GM03348 (cell line): ENCODE results near the gene GMCL2.
A peak's percentile ranks its signal among the peaks of the same experiment; 100 is the strongest.
"Not testable (repeated sequence)": the region's sequence is repeated elsewhere in the genome, so short reads cannot be mapped to it uniquely, and the experiment has no call there.

Source experiments
- DNase-seq: peaks from one replicate; pipeline ENCODE4 v3.0.0; 2012; ENCODE audit warnings: low spot score

Gene GMCL2

GRCh38 chr5:178206166-178207101 is 19.3 kb upstream of the GMCL2 start:
- no peak for DNase-seq

GRCh38 chr5:178205749-178206047 is 18.5 kb upstream of the GMCL2 start:
- DNase-seq, result no peak

- peak; percentile 97 for DNase-seq
Measured at GRCh38 chr5:178204935-178205748, 18.0 kb upstream of the GMCL2 start.

DNA sequence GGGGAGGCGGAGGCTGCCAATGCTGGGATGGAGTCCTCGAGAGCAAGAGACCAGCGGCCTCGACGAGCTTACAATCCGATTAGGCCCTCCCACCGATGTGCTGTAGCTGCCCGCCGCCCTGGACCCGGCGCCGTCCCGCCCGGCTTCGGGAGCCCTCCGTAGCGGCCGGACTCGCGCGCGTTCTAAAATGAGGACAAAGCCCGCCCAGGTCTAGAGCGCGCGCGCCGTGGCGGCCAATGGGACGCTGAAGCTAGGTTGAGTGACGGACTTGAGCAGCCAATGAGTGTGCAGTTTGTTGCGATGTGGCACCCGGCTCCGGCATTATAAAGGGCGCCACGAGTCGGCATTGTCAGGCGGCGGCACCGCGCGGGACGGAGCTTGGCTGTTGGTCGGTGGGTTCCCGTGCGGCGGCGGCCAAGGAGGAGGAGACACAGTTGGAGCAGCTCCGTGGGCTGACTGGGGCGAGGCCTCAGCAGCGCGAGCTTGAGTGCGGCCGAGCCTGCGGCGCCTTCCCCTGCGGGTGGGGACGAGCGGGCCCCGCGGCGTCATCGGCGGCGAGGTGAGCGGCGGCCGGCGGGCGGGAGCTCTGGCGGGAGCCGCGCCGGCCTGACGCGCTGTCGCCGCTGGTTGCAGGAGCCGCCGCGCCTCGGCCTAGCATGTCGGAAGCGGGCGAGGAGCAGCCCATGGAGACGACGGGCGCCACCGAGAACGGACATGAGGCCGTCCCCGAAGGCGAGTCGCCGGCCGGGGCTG is 17.2 kb upstream of the GMCL2 start, which contains the start of gene HNRNPAB:
Gene HNRNPAB, plus strand, starts transcription at position 352 of the 753 bp plus-strand sequence. Its CDS starts 305 bp downstream, at position 657.
- peak; percentile 100 for DNase-seq

DNA sequence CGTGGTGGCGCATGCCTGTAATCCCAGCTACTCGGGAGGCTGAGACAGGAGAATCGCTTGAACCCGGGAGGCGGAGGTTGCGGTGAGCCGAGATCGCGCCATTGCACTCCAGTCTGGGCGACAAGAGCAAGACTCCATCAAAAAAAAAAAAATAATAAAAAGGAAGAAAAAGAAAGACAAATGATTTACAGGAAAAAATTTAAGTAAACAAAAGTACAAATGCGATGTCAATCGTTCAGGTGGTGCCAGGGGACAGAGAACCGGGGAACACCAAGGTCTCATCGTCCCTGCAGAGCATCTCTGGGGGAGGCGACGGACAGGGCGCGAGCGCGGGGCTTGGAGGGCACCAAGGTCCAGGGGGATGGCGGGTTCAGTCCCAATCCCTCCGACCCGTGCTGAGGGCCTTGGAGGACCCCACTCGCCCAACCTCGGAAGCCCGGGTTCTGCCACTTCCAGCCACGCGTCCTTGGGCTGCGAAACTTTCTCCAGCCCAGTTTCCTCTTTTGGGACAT is 16.6 kb upstream of the GMCL2 start:
- DNase-seq, result no peak

GRCh38 chr5:178202541-178202940 is 15.4 kb upstream of the GMCL2 start:
- DNase-seq, result no peak

- DNase-seq, result no peak
Measured at GRCh38 chr5:178201927-178202235, 14.7 kb upstream of the GMCL2 start.

- DNase-seq, result no peak
Measured at GRCh38 chr5:178201221-178201926, 14.2 kb upstream of the GMCL2 start.

GRCh38 chr5:178199581-178200434 is 12.6 kb upstream of the GMCL2 start:
- no peak for DNase-seq

DNA sequence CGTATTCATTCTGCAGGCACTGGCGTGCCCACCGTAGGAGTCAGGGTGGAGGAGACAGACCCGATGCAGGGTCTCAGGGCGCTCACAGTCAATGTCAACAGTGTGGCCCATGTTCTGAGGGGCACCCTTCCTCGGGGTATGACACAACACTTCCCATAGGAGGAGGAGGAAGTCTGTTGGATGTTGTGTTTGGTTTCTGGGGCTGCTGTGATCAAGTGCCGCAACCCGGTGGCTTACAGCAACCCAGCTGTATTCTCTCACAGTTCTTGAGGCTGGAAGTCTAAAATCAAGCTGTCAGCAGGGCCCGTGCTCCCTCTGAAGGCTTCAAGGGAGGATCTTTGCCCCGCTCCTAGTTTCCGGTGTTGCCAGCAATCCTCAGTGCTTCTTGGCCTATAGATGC is 11.5 kb upstream of the GMCL2 start:
- DNase-seq, result no peak

GRCh38 chr5:178198151-178198550 is 11.0 kb upstream of the GMCL2 start:
- DNase-seq, result not testable (repeated sequence)

GRCh38 chr5:178196986-178197385 is 9.8 kb upstream of the GMCL2 start:
- no peak for DNase-seq

DNA sequence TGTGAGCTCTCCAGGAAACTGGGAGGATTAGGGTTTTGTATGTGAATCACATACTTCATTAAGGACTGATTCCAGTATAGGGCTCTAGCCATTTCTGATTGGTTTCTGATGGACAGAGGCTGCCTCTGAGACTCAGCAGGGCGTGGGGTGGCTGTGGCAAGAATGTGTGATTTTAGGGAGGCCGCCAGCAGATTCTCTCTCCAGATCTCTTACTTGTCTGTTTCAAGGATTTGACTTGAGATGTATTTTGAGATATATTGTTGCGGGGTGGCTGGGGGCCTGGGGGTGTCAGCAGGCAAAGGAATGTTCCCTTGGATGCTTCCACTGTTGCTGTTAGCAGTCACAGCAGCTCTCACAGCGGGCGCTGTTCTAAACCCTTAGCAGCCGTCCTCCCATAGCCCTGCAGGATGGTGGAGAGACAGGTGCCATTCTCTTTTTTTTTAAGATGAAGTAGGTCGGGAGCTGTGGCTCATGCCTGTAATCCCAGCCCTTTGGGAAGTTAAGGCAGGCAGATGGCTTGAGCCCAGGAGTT is 9.2 kb upstream of the GMCL2 start:
- no peak for DNase-seq

DNA sequence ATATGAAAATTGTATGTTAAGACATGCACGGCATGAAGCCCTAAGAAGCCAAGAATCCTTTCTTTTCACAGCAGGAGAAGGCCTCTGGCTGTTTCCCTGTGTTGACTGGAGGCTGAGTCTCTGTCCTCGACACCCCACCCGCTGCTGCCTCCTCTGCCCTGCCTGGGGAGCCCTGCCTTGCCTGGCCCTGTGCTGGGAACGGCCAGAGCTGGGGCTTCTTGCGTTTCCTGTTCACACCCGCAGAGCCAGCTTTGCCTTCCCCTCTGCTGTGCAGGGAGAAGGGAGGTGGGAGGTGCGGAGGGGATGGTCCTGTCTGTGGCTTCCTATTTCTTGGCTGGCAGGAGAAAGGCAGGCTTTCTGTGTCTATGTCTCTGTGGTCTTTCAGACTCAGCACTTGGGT is 6.9 kb upstream of the GMCL2 start:
- DNase-seq, result no peak

DNA sequence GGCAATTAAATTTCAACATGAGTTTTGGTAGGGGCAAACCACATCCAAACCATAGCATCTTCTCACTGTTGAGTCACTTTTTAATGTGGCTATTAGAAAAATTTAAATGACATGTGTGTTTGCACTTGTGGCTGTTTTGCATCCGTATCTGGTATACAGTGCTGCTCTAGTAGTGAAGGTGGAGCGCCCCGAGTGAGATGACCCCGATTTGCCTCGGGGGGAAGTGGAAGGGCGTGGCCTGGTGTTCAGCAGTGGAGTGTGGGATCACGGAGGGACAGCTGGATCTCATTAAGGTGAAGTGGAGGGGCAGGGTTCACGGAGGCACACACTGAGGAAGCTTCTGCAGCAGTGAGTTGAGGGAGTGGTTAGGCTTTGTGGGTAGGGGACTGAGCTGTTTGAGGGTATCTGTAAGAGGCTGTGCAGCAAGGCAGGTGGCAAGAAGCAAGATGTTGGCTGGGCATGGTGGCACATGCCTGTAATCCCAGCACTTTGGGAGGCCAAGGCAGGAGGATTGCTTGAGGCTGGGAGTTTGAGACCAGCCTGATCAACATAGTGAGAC is 6.2 kb upstream of the GMCL2 start:
- DNase-seq, result no peak

GRCh38 chr5:178192787-178193186 is 5.6 kb upstream of the GMCL2 start:
- DNase-seq, result no peak

- DNase-seq, result no peak
Measured at GRCh38 chr5:178192244-178192643, 5.1 kb upstream of the GMCL2 start.

- no peak for DNase-seq
Measured at GRCh38 chr5:178191661-178192060, 4.5 kb upstream of the GMCL2 start.

- no peak for DNase-seq
Measured at GRCh38 chr5:178189433-178189832, 2.3 kb upstream of the GMCL2 start.

DNA sequence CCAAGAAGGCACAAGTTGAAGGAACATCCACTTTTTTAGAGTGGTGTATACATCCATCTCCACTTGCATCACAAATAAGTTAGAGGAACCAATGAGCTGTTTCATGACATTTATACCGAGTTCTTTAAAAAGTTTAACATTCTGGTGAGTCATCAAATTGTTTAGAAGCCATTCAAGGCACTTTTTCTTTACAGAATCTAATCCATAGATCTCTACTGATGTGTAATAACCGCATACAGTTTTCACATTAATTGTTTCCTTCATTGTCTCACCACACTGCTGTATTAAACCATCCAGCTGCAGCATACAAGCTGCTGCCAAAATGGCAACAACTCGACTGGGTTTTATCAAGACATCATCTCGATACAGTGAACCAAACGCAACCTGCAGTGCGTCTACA is 744 bp downstream of the GMCL2 start:
- no peak for DNase-seq
